ENCODE results near the gene PIGS.

Gene PIGS

DNA sequence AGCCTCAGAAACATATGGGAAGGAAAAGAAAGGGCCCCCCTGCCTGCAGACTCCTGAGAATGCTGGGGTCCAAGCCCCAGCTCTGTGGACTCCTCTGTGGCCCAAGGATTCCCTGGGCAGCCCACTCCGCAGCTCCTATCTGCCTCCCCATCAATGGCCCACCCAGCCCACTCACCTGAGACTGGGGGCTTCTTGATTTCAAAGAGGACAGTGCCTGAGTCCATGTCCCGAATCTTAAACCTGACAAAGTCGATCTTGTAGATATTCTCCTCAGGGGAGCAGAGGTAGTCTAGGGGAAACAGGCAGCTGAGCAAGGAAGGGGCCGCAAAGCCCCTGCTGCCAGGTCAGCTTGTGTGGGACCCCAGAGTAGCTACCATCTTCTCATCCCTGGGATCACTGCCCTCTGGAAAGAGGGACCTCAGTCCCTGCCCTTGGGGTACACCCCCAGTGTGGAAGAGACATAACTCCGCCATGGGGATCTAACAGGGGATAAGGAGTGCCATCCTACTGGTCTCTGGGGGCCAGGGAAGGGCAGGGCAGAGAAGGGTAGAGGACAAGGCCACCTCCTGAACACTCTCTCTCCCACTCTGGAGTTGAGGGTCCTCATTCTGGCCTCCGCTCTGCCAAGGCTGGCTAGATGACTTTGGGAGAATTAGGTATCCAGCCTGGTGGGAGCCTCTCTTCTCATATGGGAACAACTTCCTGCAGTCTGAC, 22.8 kb downstream of the PIGS start:
- H3K4me3 ChIP-seq (ENCODE audit: low read depth, low read length): no peak overlapping the region
- in situ Hi-C loops (cut with HindIII; ENCODE audit: low sequenced_read_pairs): no loop called here
- TF ChIP-seq, protein P1, sequence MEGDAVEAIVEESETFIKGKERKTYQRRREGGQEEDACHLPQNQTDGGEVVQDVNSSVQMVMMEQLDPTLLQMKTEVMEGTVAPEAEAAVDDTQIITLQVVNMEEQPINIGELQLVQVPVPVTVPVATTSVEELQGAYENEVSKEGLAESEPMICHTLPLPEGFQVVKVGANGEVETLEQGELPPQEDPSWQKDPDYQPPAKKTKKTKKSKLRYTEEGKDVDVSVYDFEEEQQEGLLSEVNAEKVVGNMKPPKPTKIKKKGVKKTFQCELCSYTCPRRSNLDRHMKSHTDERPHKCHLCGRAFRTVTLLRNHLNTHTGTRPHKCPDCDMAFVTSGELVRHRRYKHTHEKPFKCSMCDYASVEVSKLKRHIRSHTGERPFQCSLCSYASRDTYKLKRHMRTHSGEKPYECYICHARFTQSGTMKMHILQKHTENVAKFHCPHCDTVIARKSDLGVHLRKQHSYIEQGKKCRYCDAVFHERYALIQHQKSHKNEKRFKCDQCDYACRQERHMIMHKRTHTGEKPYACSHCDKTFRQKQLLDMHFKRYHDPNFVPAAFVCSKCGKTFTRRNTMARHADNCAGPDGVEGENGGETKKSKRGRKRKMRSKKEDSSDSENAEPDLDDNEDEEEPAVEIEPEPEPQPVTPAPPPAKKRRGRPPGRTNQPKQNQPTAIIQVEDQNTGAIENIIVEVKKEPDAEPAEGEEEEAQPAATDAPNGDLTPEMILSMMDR (IDR thresholded peaks at IDR 0.05; ENCODE audit: low read depth, low read length): no peak
- DNase-seq (ENCODE audit: low read depth, low spot score): no peak

DNA sequence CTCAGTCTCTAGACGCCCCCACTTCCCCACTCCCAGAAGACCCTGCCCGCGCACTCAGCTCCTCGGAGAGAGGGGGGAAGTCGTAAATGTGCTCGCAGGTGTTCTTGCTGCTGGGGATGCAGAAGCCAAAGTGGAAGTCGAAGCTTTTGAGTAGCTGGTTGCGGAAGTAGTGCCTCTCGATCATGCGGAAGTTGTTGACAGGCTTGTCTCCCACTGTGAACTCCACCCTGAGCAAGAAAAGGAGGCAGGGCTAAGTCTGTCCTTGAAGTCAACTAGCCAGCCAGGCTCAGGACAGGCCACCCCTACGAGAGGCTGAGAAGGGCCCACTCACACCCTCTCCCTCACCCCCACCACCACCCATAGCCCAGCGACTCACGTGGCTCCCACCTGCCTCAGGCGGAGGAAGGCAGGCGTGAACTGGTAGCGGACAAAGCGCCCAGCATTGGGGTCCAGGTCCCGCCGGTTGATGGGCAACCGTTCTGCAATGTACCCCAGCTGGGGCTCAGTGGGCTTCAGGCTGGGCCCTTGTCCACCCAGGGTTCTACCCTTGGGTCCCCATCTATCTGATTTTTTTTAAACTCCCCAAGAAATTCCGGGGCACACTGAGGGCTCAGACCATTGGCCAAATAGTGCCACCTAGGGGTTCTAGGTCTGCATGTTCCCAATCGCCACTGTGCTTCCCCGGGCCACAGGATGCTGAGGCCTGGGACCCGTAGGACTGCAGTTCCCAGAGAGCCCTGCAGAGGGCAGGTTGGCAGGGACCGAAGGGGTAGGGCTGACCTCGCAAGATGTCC, 23.5 kb downstream of the PIGS start:
- TF ChIP-seq, protein P1 (IDR thresholded peaks at IDR 0.05; ENCODE audit: low read depth, low read length): peak; percentile 97
- peak; percentile 60 for DNase-seq (ENCODE audit: low read depth, low spot score)
- H3K4me3 ChIP-seq (ENCODE audit: low read depth, low read length): no peak overlapping the region
- in situ Hi-C loops (cut with HindIII; ENCODE audit: low sequenced_read_pairs): no loop called here

DNA sequence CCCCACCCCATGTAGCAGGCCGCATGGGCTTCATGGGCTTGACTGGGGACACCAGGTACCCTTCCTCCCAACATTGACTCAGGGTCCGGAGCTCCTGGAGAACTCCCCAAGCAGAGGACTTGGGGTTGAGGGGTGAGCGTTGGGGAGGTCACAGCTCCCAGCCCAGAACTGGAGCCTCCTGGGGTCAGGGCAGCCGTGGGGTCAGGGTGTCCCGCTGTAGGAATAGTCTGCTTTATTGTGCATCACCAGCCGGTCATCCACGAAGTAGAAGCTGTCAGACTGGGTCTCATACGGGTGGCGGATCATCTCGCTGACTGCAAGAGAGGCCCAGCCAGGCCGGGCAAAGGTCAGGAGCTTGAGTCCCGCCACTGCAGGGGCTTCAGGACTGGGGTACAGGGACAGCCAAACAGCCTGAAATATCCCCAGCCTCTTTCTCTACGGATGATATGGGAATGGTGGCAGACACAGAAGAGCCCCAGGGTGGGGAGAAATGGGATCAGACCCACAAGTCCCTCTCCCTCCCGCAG, 24.2 kb downstream of the PIGS start:
- no peak overlapping the region for H3K4me3 ChIP-seq (ENCODE audit: low read depth, low read length)
- DNase-seq (ENCODE audit: low read depth, low spot score): no peak
- TF ChIP-seq, protein P1 (IDR thresholded peaks at IDR 0.05; ENCODE audit: low read depth, low read length): no peak
- in situ Hi-C loops (cut with HindIII; ENCODE audit: low sequenced_read_pairs): no loop called here

DNA sequence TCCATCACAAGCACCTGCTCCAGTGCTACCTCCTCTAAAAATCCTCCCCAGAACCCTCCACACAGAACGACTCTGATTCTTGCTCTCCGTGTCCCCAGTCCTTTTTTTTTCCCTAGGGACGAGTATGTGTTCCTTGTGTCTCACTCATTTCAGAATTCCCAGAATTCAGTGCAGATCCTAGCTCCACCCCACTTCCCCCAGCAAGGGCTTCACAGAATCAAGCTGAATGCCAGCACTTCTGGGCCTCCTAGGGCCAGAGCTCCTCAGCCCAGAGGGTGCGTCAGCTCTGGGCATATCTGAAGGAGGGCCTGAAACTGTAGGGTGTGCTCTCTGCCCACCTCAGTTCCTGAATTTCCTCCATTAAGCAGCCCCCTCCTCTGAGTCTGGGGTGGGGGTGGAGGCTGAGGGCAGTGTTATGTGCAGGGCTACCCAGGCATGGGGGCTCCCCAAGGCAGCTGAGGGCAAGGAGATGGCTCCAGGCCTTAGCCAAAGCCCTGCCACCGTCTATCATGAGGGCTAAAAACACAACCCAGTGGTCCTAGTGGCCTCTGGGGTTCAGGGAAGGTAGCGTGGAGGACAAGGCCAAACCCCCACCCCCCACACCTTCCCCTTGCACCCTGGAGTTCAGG, 25.4 kb downstream of the PIGS start:
- in situ Hi-C loops (cut with HindIII; ENCODE audit: low sequenced_read_pairs): no loop called here
- H3K4me3 ChIP-seq (ENCODE audit: low read depth, low read length): no peak overlapping the region
- no peak for DNase-seq (ENCODE audit: low read depth, low spot score)
- TF ChIP-seq, protein P1 (IDR thresholded peaks at IDR 0.05; ENCODE audit: low read depth, low read length): no peak

DNA sequence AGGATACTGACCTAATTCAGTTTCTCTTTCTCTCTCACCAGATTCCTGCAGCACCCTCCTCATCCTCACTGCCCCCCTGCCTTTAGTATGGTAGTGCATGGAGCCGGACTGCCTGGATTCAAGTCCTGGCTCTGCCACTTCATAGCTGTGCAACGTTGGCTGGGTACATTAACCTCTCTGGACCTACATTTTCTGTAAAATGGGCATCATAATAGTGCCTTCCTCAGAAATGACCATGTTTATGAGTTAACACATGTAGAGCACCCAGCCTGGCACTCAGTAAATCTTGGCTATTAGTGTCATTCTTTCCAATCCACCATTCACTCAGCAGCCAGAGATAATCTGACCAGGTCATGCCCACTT, 26.2 kb downstream of the PIGS start:
- TF ChIP-seq, protein P1 (IDR thresholded peaks at IDR 0.05; ENCODE audit: low read depth, low read length): no peak
- no peak overlapping the region for H3K4me3 ChIP-seq (ENCODE audit: low read depth, low read length)
- in situ Hi-C loops (cut with HindIII; ENCODE audit: low sequenced_read_pairs): no loop called here
- DNase-seq (ENCODE audit: low read depth, low spot score): no peak

DNA sequence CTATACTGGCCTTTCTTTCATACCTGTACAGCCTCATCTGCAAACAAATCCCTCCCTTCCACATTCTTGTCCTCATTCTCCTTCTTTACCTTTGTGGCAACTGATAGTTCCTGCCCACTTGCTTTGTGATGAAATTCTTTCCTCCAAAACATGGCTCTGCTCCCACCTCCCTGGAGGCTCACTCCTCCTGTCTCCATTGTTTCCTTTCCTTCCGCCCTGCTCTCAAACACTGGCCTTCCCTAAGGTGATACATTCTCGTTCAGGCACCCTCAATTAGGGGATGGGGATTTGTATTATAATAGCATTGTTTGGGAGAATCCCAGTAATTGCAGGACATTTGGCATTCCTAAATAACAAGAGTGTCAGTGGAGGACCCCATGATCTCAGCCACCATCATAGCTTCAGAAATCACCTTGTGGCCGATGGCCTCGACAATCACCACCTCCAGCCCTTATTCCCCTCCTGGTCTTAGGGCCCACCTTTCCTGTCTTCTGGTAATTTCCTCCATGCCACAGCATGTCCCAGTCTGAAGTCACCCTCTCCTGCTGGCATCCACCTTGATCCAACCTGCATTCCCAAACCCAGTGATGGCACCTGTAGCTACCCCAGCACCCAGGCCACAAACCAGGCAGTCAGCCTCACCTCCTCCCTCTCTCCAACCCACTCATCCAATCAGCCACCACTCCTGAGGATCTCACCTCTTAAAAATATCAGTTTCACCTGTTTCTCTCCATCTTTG, 26.8 kb downstream of the PIGS start:
- TF ChIP-seq, protein P1 (IDR thresholded peaks at IDR 0.05; ENCODE audit: low read depth, low read length): no peak
- no peak for DNase-seq (ENCODE audit: low read depth, low spot score)
- in situ Hi-C loops (cut with HindIII; ENCODE audit: low sequenced_read_pairs): no loop called here
- H3K4me3 ChIP-seq (ENCODE audit: low read depth, low read length): no peak overlapping the region

All from astrocyte of the spinal cord (primary cell).